ENCODE data around the gene OR2AP1.
"Not testable (repeated sequence)": the region's sequence is repeated elsewhere in the genome, so short reads cannot be mapped to it uniquely, and the experiment has no call there.

Gene OR2AP1

GRCh38 chr12:55572168-55572567 lies at the start of gene OR2AP1:
TSS of gene OR2AP1 (plus strand) at chr12:55572468. CDS start at chr12:55574415, 1,947 bp downstream.
- DNase-seq = no peak

GRCh38 chr12:55548235-55548634 lies 24.0 kb upstream of the OR2AP1 start:
- DNase-seq = not testable (repeated sequence)

DNA sequence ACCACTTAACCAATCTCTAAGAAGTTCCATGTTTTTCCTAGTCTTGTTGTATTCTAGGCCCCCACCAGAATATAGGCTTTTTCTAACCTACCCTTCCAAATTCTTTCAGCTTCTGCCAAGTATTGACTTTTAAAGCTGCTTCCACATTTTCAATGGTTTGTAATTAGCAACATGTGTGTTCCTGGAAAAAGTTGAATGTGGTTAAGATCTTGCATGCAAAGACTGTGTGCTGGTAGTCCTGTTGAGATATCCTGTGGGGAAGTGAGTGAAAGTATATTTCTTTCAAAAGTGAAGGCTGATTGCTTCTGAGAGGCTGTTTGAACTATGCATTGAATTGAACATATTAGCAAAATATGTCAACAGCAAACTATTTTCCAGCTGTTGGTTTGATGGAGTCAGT lies 23.5 kb upstream of the OR2AP1 start:
- DNase-seq = no peak

DNA sequence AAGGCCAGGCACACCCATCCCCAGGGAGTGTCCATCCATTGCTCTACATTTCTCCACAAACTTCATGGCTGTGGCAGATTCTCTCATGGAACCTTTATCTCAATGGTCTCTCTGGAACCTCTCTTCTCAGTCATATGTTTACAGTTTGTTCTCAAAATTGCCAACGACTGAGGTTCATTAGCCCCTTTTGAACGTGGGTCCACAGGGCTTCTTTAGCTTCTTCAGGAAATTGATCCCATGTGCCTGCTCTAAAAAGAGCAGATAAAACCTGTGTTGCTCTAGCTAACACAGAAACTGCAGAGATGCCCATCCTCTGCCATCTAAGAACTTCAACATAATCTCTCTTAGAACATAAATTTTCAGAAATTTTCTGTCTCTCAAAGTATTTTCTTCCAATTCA lies 23.0 kb upstream of the OR2AP1 start, which contains the start of gene OR6C4:
Gene OR6C4, plus strand, starts transcription at position 301 of the 400 bp plus-strand sequence. CDS start 1,625 bp downstream, outside the sequence.
- no peak for DNase-seq

DNA sequence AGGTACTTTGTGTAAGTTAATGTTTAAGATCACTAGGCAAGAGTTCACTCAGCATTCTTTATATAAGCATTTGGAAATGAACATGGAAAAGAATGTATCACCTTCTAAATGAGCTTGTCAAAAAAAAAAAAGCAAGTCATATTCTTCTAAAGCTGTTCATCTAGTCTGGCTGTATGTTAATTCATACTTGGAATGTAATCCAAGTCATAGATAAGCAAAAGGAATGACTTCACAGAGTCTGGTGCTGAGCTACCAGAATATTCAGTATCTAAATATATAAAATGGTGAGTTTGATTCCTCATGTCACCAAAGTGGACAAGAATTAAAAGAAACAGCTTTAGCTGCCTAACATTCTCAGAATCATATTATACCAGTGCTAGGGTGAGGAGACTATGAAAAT lies 18.0 kb upstream of the OR2AP1 start:
- DNase-seq = no peak

DNA sequence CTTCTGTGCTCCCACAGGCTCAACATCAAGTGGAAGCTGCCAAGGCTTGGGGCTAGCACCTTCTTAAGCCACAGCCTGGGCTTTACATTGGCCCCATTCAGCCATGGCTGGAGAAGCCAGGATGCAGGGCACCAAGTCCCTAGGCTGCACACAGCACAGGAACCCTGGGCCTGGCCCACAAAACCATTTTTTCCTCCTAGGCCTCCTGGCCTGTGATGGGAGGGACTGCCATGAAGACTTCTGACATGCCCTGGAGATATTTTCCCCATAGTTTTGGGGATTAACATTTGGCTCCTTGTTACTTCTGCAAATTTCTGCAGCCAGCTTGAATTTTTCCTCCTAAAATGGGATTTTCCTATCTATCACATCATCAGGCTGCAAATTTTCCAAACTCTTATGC lies 2.2 kb upstream of the OR2AP1 start:
- not testable (repeated sequence) for DNase-seq

DNA sequence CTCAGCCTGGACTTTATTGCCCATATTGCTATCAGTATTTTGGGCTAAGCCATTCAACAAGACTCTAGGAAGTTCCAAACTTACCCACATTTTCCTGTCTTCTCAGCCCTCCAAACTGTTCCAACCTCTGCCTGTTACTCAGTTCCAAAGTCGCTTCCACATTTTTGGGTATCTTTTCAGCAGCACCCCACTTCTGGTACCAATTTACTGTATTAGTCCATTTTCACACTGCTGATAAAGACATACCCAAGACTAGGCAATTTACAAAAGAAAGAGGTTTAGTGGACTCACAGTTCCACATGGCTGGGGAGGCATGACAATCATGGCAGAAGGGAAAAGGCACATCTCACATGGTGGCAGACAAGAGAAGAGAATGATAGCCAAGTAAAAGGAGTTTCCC lies 1.6 kb upstream of the OR2AP1 start:
- DNase-seq = not testable (repeated sequence)

DNA sequence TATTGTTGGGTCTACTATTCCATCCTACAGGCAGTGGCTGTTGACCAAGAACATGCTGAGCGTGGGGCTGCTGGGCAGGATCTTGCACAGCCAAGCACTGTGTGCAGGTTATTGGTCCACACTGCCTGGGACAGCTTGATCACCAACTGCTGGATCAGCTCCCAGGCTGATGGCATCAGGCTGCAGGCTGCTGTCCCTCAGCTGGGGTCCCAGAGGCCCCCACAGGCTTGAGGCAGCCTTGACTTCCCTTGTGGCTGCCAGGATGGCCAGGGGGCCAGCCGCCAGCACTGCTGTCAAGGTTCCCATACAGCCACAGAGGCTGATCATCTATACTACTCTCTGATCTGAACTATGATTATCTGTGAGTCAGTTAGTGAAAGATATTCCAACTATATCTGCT lies 9.8 kb downstream of the OR2AP1 start:
- DNase-seq = no peak

DNA sequence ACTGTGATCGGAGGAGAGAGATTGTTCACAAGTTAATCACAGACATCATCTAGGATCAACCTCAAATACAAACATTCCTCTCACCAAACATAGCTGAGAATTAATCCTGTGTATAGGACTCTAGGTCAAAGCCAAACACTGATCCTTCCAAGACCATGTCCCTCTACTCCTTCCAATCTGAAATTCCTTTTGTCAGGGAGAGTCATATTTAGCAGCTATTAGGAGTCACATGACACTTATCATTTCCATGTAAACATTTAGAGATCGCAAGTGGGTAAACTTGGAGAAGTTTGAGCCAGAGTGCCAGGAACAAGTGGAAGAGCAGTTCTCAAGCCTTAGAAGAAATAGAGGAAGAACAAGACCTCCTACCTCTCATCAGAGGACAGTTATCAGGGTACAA lies 13.5 kb downstream of the OR2AP1 start:
- DNase-seq = no peak

DNA sequence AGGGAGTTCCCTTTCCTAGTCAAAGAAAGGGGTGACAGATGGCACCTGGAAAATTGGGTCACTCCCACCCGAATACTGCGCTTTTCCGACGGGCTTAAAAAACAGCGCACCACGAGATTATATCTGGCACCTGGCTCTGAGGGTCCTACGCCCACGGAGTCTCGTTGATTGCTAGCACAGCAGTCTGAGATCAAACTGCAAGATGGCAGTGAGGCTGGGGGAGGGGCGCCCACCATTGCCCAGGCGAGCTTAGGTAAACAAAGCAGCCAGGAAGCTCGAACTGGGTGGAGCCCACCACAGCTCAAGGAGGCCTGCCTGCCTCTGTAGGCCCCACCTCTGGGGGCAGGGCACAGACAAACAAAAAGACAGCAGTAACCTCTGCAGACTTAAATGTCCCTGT lies 17.9 kb downstream of the OR2AP1 start:
- DNase-seq = not testable (repeated sequence)

DNA sequence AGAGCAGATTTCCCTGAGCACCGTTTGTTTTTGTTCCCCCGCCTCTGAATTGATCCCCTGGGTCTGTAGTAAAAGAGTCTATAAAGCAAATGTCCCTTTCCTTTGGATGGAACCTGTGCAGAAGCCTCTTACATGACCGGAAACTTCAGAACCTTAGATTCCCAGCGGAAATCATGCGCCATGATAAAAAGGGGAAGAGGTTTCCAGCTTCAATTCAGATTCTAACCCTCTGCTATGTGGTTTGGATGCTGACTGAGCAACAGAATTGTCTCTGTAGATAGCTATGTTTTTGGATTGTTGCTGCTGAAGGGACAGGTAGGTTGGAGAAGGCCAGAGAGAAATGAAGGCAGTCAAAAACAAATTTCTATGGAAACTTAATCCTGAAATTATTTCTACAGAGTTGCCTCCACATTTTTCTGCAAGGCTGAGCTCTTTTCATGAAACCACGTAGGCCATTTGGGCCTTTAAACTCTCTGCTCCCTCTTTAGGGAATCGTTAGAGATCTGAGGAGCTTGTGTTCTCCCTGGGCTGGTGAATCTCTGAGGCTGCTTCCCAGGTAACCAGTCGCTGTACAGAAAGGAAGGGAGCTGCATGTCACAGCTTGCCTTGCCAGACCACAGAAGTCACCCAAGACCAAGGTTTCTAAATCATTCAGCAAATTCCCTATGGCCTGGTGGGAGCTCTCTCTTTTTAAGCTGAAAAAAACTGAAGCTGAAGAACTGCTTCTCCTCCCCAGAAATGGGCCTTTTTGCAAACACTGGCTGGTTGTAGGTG lies 35.7 kb downstream of the OR2AP1 start:
- DNase-seq = no peak

GRCh38 chr12:55610598-55610997 lies 38.3 kb downstream of the OR2AP1 start:
- no peak for DNase-seq

GRCh38 chr12:55612646-55613045 lies 40.4 kb downstream of the OR2AP1 start:
- no peak for DNase-seq

DNA sequence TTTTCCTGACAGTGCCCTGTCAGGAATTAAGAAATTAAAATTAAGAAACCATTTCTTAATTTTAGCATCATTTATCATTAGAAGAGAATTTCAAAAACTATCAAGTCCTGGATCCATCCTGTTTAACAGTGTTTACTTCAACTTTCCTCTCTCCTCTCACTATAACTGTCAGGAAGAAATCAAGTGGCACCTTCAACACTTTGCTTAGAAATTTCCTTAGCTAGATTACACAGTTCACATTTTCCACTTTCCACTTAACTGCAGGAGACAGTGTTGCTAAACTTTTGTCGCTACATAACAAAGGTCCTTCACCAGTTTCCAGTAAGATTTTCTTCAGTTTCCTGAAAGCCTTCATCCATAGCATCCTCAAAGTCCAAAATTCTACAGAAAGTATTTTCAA lies 42.5 kb downstream of the OR2AP1 start:
- DNase-seq = no peak

- peak; percentile 48 for DNase-seq
Measured at GRCh38 chr12:55619354-55620138, 47.3 kb downstream of the OR2AP1 start.

DNA sequence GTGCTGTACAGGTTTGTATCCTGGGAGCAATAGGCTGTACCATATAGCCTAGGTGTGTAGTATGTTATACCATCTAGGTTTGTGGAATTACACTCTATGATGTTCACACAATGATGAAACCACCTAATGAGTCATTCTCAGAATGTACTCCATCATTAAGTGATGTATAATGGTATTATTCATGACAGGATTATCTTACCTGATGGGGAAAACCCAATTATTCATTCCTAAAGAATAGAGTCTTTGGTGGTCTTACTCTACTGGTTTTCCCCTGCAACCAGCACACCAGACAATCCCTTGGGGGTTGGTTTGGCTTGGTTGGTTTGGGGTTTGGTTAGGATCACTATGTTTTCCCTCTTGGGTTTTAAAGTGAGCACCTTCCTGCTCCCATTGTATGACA lies 51.8 kb downstream of the OR2AP1 start:
- no peak for DNase-seq
